ENCODE measurements around the gene FBXO45.
"Not testable (repeated sequence)": the region's sequence is repeated elsewhere in the genome, so short reads cannot be mapped to it uniquely, and the experiment has no call there.

The FBXO45 gene

GRCh38 chr3:196620161-196620604 lies 51.7 kb downstream of the FBXO45 start:
- DNase-seq: no peak

GRCh38 chr3:196620684-196621083 lies 52.2 kb downstream of the FBXO45 start:
- DNase-seq: no peak

DNA sequence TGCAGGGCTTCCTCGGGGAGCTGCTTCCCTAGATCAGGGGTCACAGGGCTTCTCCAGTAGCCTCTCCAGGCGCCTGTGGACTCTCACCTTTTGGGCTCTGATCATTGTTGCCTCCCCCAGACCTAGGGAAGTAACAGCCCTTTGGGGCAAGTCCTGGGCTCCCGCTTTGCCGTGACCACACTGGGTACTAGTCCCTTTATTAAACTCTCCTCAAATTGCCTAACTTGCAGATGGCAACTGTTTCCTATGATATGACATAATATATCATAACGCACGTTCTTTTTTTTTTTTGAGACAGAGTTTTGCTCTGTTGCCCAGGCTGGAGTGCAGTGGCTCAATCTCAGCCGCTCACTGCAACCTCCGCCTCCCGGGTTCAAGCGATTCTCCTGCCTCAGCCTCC lies 53.2 kb downstream of the FBXO45 start:
- DNase-seq: no peak

GRCh38 chr3:196624067-196624790 lies 55.8 kb downstream of the FBXO45 start:
- peak; percentile 48 for DNase-seq

- no peak for DNase-seq
Observed at GRCh38 chr3:196624907-196625306, 56.4 kb downstream of the FBXO45 start.

DNA sequence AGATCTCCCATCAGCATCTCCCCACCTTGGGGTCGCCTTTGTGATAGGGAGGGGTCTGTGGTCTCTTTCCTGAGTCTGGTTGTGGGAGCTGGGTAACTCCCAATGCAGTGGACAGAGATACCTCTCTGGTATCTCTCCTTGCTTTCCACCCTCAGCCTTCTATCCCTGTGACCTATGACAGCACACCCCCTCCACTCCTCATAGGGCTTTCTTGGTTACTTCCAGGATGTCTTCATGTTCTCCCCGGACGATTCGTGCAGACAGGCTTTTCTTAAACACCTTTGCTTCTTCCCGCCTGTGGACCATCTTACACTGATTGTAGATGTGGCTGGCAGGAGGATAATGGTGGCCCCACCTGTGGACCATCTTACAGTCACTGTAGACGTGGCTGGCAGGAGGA lies 56.9 kb downstream of the FBXO45 start:
- DNase-seq: no peak

DNA sequence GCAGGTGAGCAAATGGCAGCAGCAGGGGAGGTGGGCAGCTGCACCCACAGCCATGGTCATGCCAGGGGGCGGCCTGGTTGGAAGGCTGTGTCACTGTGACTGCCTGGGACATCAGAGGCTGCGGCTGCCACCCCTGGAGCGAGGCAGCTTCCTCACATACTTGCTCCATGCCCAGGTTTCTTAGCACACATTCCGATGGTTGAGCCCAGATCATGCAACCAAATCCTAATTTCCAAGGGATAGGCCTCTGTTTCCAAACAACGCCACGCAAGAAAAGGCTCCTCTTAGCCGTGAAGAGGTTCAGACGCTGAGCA lies 59.4 kb downstream of the FBXO45 start:
- no peak for DNase-seq

- DNase-seq: no peak
Observed at GRCh38 chr3:196629228-196629627, 60.8 kb downstream of the FBXO45 start.

- no peak for DNase-seq
Observed at GRCh38 chr3:196631682-196632045, 63.2 kb downstream of the FBXO45 start.

DNA sequence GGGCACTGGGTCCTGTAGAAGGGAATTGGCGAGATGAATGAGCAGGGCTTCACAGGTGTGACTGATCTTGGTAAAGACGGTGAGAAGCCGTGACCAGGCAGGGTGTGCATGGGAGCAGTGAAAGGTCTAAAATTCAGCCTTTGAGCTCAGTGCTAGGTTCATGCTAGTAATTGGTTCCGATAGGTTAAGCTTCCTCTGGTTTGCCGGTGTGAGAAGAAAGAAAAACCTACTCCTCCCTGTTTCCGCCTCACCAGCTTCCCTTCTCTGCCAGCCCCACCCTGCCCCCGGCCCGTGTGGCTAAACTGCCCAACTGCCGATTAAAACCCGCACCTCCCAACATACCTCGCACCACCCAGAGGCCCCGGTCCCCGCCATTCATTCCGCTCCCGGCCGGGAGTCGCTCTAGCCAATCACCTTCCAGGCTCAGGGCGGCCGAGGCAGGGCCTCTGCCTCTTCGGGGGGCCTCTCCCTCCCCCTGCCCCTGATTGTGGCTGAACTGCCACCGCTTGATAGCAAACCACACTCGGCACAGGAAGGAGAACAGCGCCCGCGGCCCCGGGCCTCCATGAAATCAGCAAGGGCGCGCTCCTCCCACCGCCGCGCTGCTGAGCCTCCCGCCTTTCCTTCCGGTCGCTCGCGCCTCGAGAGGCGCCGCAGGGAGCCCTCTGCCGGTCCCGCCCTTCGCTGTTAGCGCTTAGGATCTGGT lies 63.7 kb downstream of the FBXO45 start:
- peak; percentile 83 for DNase-seq

GRCh38 chr3:196633555-196634151 lies 65.2 kb downstream of the FBXO45 start:
- DNase-seq: no peak

DNA sequence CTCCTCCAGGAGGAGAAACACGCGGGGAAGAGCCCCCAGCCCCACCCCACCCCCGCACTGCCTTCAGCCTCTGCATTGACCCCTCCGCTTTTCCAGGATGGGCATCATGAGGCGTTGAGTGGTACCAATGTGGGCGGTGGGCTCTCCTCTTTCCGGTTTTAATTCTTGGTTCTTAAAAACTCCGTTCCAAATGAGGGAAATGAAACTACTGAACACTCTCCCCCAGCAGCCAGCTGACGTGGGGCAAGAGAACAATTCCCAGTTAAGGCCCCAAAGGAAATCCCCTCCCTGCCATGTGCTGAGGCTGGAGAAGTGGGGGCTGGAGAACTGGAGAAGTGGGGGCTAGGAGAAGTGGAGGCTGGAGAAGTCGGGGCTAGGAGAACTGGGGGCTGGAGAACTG lies 65.8 kb downstream of the FBXO45 start:
- no peak for DNase-seq

DNA sequence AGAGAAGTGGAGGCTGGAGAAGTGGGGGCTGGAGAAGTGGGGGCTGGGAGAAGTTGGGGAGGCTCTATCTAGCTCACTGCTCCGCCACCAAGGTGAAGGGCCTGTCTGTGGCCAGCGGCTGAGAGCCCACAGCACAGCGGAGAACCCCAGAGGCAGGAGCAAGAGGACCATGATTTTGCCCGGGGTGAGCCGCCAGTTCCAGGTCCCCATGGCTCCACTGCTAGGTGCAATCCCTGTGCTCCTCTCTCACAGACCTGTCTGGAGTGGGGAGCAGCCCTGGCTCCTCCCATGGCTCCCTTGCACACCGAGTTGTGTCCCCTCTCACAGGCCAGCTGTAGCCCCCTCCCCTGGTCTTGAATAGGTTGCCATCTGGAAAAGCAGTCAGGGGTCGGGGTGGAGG lies 66.4 kb downstream of the FBXO45 start:
- no peak for DNase-seq

DNA sequence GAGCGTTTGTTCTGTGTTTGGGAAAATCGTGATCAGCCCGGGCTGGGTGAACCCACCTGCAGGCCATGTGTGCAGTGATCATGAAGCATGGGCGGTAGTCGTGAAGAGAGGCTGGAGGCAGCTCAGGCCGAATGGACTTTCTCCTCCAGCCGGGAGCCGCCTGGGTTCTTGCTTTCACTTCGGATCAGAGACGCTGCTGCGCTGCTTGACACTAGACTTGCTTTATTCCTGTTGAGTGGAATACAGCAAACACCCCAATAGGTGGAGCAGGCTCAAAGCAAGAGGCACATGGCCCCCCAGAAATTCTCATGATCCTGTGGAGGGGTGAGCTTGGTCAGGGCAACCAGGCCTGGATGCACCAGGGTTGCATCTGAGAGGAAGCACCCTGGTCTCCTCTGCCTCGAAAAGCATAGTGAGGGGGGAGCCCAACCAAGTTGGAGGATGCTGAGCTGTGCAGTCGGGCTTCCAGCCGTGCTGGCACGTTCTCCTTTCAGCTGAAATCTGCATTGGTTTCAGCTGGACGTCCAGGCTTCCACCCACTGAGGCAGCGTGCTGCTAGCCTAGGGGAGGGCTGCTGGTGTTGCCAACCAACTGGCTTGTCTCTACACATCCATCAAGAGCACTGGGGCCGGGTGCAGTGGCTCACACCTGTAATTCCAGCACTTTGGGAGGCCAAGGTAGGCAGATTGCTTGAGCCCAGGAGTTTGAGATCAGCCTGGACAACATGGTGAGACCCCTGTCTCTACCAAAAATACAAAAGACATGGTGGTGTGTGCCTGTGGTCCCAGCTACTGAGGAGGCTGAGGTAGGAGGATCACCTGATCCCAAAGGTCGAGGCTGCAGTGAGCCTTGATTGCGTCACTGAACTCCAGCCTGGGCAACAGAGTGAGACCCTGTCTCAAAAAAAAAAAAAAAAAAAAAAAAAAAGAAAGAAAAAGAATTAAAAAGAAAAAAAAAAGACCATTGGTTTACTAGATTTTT lies 68.2 kb downstream of the FBXO45 start:
- DNase-seq: no peak

DNA sequence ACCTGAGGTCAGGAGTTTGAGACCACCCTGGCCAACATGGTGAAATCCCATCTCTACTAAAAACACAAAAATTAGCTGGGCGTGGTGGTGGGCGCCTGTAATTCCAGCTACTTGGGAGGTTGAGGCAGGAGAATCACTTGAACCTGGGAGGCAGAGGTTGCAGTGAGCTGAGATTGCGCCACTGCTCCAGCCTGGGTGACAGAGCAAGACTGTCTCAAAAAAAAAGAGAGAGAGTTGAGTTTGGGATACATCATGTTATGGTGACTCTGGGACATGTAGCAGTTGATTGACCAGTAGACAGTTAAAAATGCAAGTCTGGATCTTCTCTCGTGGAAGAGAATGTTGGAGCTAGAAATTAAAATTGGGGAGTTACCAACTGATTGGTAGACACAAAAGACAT lies 69.5 kb downstream of the FBXO45 start:
- not testable (repeated sequence) for DNase-seq
